Panc1 (cell line): ENCODE results near the gene GPC1.

ENCODE experiments used
- CTCF ChIP-seq: fragments of 450-650 bp; IDR thresholded peaks from 2 replicates; pipeline ENCODE4 v1.5.1; 2017; ENCODE audit warnings: mild to moderate bottlenecking
- POLR2AphosphoS5 ChIP-seq: IDR thresholded peaks from 2 replicates; pipeline ENCODE4 v1.6.1; 2012; ENCODE audit warnings: mild to moderate bottlenecking, low read depth, low read length, moderate library complexity
- SIN3A ChIP-seq: IDR thresholded peaks from 2 replicates; pipeline ENCODE4 v1.6.1; 2012; ENCODE audit warnings: low read depth, mild to moderate bottlenecking, low read length, moderate library complexity, borderline replicate concordance; ENCODE audit not compliant: insufficient read depth
- TCF7L2 ChIP-seq: IDR thresholded peaks from 2 replicates; pipeline ENCODE4 v1.6.1; 2011; ENCODE audit warnings: mild to moderate bottlenecking, low read depth, low read length, inconsistent platforms

- TF ChIP-seq POLR2AphosphoS5, result no peak
- no peak for TF ChIP-seq CTCF
- TF ChIP-seq SIN3A, result no peak
- TF ChIP-seq TCF7L2, result no peak
These were observed 45.1 kb upstream of the GPC1 start for GRCh38 chr2:240390091-240391073.
